ENCODE measurements around the gene RAP1GAP2.

Gene RAP1GAP2

GRCh38 chr17:3004150-3004801 is 208.0 kb downstream of the RAP1GAP2 start:
- DNase-seq: peak; percentile 61 to 90

GRCh38 chr17:3004925-3005324 is 208.7 kb downstream of the RAP1GAP2 start:
- peak in 1 of 2 experiments; percentile 13 for DNase-seq

- DNase-seq: no peak
These were observed 209.5 kb downstream of the RAP1GAP2 start for GRCh38 chr17:3005696-3006095.

- no peak for DNase-seq
These were observed 210.6 kb downstream of the RAP1GAP2 start for GRCh38 chr17:3006801-3007200.

GRCh38 chr17:3007651-3008121 is 211.4 kb downstream of the RAP1GAP2 start:
- no peak for DNase-seq

- DNase-seq: no peak
These were observed 212.4 kb downstream of the RAP1GAP2 start for GRCh38 chr17:3008336-3009288.

- DNase-seq: no peak
These were observed 213.2 kb downstream of the RAP1GAP2 start for GRCh38 chr17:3009411-3009920.

GRCh38 chr17:3011891-3012290 is 215.7 kb downstream of the RAP1GAP2 start:
- DNase-seq: no peak

DNA sequence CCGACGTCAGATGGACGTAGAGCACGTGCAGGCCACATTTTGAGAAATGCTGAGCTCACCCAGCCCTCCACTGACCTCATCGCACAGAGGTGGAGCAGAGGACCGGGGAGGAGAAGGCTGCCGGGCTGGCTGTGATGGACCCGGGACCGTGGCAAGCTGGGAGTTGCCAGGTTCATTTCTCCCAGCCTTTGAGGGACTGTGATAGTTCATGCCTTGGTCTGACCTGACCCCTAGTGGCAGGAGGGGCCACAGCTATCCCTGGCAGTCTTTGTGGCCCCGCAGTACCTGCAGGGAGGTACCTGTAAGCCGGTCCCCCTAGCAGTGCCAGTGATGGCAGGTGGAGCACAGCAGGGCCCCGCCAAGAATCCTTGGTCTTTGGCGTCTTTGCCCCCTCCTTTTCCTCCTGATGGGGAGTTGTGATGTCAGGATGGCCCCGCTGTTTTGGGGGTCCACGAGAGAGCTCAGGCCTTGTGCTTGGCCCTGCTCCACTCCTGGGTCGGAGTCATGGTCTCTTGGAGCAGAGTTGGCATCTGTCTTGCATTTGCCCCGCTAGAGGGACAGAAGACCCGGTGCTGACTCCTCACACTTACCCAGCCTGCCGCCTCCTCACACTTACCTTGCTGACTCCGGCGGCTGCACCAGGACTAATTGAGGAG is 216.8 kb downstream of the RAP1GAP2 start:
- DNase-seq: peak in 1 of 2 experiments; percentile 68

DNA sequence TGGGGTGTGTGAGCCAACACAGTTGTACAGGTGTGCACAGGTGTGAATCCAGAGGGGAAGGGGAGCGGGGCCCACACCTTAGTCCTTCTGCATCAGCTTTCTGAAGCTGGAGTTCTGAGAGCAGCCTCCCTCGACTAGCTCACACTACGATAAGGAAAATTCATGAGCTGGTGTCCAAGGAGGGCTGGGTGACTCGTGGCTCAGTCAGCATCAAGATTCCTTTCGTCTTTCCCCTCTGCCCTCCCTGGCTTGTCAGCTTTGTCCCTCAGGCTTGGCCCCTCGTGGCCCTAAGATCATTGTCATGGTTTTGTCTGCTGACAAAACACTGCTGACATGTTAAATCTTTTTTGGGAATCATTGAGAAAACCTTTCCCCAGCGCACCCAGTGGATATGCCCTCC is 219.7 kb downstream of the RAP1GAP2 start:
- DNase-seq: no peak

DNA sequence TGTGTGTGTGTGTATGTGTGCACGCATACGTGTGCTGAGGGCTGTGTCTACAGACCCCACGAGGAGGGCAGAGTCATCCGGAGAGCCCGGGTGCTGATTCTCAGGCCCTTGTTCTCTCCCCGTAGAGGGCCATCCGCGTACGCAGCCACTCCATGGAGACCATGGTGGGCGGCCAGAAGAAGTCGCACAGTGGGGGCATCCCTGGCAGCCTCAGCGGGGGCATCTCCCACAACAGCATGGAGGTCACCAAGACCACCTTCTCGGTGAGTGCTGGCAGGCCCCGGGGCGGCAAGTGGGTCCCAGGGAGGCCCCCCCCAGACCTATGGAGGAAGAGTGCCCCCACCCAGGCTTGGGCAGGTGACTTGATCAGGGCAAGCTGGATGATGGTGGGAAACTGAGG is 221.7 kb downstream of the RAP1GAP2 start:
- DNase-seq: no peak

DNA sequence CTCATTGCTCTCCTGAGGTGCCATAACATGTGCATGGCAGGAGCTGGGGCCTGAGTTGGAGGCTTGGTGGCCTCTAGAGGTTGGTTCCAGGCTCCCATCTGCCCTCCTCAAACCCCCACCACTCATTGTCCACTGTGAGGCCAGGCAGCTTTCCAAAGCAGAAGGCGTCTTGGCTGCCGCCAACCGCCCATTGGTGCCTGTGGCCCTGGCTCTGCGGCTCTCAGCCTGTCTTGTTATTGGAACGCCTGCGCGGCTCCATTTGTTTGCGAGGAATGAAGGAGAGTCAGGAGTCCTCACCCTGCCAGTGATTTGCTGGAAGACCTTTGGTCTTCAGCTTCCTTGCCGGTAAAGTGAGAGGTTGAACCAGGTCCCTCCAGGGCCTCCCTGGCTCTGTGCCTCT is 223.5 kb downstream of the RAP1GAP2 start:
- no peak for DNase-seq

- no peak for DNase-seq
These were observed 224.1 kb downstream of the RAP1GAP2 start for GRCh38 chr17:3020381-3020780.

DNA sequence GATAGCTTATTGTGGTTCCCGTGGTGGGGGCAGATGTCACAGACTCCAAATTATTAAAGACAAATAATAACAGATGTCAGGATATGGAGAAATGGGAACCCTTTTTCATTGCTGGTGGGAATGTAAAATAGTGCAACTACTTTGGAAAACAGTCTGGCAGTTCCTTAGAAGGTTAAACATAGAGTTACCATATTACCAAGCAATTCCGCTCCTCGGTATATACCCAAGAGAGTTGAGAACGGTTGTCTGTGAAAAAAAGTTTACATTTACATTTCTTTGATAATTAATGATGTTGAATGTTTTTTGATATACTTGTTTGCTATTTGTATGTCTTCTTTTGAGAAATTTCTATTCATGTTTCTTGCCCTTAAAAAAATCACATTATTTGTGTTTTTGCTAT is 226.0 kb downstream of the RAP1GAP2 start:
- no peak for DNase-seq

GRCh38 chr17:3024346-3024745 is 228.1 kb downstream of the RAP1GAP2 start:
- DNase-seq: no peak

DNA sequence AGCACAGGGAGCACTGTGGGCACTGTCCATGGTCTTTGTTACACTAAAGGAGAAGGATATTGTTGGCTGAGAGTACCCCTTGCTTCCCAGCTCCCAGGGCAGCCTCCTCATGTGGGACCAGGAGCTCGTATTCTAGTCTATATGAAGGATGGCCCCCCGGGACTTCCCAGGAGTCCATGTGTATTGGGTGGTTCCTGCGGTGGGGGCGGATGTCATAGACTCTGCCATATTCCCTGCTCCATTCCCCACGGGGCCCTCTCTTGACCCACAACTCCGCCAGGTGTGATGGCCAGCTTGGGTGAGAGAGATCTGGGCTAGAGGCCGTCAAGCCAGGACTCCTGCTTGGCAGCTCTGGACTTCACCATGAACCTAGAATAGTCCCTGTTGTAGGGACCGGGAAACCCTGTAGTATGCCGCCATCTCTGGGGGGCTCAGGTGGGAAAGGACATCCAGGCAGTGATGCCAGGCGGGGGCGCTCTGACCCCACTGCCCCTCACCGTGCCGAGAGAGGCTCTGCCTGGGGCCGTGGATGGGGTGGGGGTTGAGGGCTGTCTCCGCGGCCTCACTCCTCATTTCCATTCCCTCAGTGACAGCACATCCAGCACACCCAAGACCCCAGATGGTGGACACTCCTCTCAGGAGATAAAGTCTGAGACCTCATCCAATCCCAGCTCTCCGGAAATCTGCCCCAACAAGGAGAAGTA is 229.3 kb downstream of the RAP1GAP2 start:
- DNase-seq: no peak

GRCh38 chr17:3026125-3026855 is 230.1 kb downstream of the RAP1GAP2 start:
- no peak for DNase-seq

DNA sequence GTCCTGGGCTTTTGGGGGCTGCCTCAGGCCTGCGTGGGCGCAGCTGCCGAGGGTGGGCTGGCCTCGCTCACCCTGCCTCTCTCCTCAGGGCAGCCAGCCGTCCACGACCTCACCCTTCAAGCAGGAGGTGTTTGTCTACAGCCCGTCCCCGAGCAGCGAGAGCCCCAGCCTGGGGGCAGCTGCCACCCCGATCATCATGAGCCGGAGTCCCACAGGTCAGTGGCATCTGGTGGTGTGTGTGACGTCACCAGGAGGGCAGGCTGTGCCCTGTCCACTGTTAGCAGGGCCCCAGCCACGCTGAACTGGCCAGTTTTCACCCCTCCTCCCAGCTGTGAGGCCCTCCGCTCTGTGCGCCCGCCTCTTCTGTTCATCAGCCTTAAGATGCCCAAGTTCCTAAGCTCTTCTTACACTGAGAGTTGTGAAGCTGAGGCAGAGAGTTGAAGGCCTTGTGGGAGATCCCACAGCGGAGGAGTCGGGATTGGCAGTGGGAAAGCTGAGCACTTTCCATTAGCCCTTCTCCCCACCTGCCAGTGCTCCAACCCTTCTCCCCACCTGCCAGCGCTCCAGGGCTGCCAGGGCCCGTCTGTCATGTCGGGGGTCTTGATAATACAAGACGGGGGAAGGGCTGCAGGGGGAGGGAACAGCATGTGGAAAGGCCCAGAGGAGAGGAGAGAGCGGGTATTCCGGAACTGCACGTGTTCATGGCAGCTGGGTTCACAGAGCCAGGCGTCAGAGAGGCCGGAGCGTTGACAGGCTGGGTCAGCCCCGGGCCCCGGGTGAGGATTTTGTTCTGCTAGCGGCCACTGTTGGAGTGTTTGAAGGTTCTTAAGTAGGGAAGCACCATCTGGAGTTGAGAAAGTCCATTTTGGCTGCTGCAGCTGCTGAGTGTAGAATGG is 230.9 kb downstream of the RAP1GAP2 start:
- no peak for DNase-seq

DNA sequence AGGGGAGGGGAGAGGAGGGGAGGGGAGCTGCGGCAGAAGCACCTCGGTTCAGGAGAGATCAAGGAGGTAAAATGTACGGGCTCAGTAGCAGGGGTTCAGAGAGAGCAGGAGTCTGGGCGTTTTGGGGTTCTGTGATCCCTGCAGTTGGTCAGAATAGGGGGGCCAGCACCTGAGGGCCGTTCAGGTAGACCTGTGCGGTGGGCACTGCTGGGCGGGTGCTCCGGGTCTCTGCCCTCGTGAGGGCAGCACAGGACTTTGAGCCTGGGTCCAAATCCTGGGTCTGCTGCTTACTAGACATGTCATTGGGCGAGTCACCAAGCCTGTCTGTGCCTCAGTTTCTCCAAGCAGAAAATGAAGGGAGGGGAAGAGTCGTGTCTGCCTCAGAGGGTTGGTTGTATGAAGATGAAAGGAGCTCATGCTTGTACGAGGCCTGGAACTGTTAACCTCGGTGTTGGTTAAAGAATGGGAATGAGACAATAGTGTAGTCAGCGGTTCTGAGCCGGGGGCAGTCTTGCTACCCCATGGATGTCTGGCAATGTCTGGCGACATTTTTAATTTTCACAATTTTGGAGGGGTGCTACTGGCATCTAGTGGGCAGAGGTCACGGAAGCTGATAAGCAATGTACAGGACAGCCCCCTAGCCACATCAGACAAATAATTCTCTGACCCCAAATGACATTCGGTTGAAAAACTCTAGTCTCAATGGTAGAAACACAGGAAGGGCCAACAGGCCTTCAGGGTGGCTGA is 231.7 kb downstream of the RAP1GAP2 start:
- DNase-seq: no peak
